NCI-H2029 (cell line): ENCODE measurements around the gene ATP6V0C.

ENCODE experiments used
- DNase-seq: peaks from one replicate; lab custom pipeline; 2025; lab: John Stamatoyannopoulos, UW

The ATP6V0C gene

GRCh38 chr16:2490190-2491105 is 23.3 kb upstream of the ATP6V0C start:
- peak; percentile 62 for DNase-seq

- DNase-seq = no peak
These were observed 21.5 kb upstream of the ATP6V0C start for GRCh38 chr16:2492292-2492691.

GRCh38 chr16:2493605-2494004 is 20.1 kb upstream of the ATP6V0C start:
- DNase-seq = no peak

GRCh38 chr16:2494616-2495015 is 19.1 kb upstream of the ATP6V0C start:
- DNase-seq = no peak

- no peak for DNase-seq
These were observed 18.7 kb upstream of the ATP6V0C start for GRCh38 chr16:2495041-2495440.

- DNase-seq = no peak
These were observed 17.3 kb upstream of the ATP6V0C start for GRCh38 chr16:2496223-2497115.

- no peak for DNase-seq
These were observed 16.6 kb upstream of the ATP6V0C start for GRCh38 chr16:2497116-2497630.

- DNase-seq = no peak
These were observed 15.9 kb upstream of the ATP6V0C start for GRCh38 chr16:2497695-2498484.

- DNase-seq = peak; percentile 14
These were observed 15.1 kb upstream of the ATP6V0C start for GRCh38 chr16:2498531-2499253.

GRCh38 chr16:2499454-2499853 is 14.3 kb upstream of the ATP6V0C start:
- DNase-seq = no peak

- DNase-seq = no peak
These were observed 13.8 kb upstream of the ATP6V0C start for GRCh38 chr16:2499890-2500429.

GRCh38 chr16:2500430-2500917 is 13.3 kb upstream of the ATP6V0C start:
- no peak for DNase-seq

- peak; percentile 43 for DNase-seq
These were observed 12.6 kb upstream of the ATP6V0C start for GRCh38 chr16:2500918-2501750.

- DNase-seq = no peak
These were observed 11.5 kb upstream of the ATP6V0C start for GRCh38 chr16:2501946-2502895.

- DNase-seq = no peak
These were observed 8.1 kb upstream of the ATP6V0C start for GRCh38 chr16:2505695-2506094.

GRCh38 chr16:2507052-2507659 is 6.6 kb upstream of the ATP6V0C start:
- DNase-seq = no peak

GRCh38 chr16:2507665-2508064 is 6.1 kb upstream of the ATP6V0C start:
- no peak for DNase-seq
